Osteocyte (in vitro differentiated cells): Measurements from ENCODE around the gene GAP43. TPM values are rescaled to one million over a fixed set of nuclear protein-coding genes. Genes with fewer than 3 reads are reported as not detected.

Experiments used
- DNase-seq: peaks from one replicate; pipeline ENCODE4 v3.0.0; 2021; ENCODE audit warnings: mixed read lengths; ENCODE audit not compliant: unreplicated experiment; ENCODE audit errors: extremely low spot score
- H3K27ac Mint-ChIP-seq: one replicate; pipeline ENCODE4 v1.8.0; 2021; ENCODE audit warnings: mild to moderate bottlenecking, mixed read lengths; ENCODE audit not compliant: unreplicated experiment
- H3K27me3 Mint-ChIP-seq: one replicate; pipeline ENCODE4 v1.8.0; 2021; ENCODE audit warnings: mixed read lengths; ENCODE audit not compliant: unreplicated experiment
- H3K36me3 Mint-ChIP-seq: one replicate; pipeline ENCODE4 v1.8.0; 2021; ENCODE audit warnings: mixed read lengths; ENCODE audit not compliant: unreplicated experiment
- H3K4me1 Mint-ChIP-seq: one replicate; pipeline ENCODE4 v1.8.0; 2021; ENCODE audit warnings: mixed read lengths; ENCODE audit not compliant: unreplicated experiment
- H3K4me3 Mint-ChIP-seq: one replicate; pipeline ENCODE4 v1.8.0; 2021; ENCODE audit warnings: mild to moderate bottlenecking, moderate library complexity, mixed read lengths; ENCODE audit not compliant: unreplicated experiment
- H3K9me3 Mint-ChIP-seq: one replicate; pipeline ENCODE4 v1.8.0; 2021; ENCODE audit warnings: mixed read lengths; ENCODE audit not compliant: unreplicated experiment
- CTCF ChIP-seq: fragments of 200-600 bp; sonication (generic); IDR thresholded peaks from 2 replicates; pipeline ENCODE4 v1.5.0; 2021; ENCODE audit warnings: antibody characterized with exemption, mild to moderate bottlenecking, moderate library complexity
- long read RNA-seq: library from polyadenylated mRNA; unstranded; transcript quantifications from one replicate; pipeline ENCODE4 v2.0.0, GENCODE V29; 2021
- total RNA-seq: library from RNA; stranded (reverse); gene quantifications from 2 replicates; pipeline ENCODE4 v1.2.1, GENCODE V29; 2021

Gene GAP43
- total RNA-seq: 2.3 and 3.2 TPM in 2 replicates
- long read RNA-seq, transcript GAP43-201 (3 exons, 1,691 nt): major isoform, 6 of 6 reads
- long read RNA-seq, partial matches to known transcripts: 0 of 6 reads
- long read RNA-seq, other reads (novel, unspliced or antisense): 0 of 6 reads

- Mint-ChIP-seq H3K27me3 (peaks cover 29% of the 10 kb centered on the region), H3K27ac (peak within 1 kb of the TSS; percentile 5), H3K4me3 (peak within 1 kb of the TSS; percentile 75), H3K4me1 (peaks cover 15% of the 10 kb centered on the region), H3K9me3 (no peaks in the 10 kb centered on the region), H3K36me3 (no peaks in the 10 kb centered on the region)
- no peak for DNase-seq
- TF ChIP-seq CTCF: no peak
Measured at GRCh38 chr3:115623044-115623868, at the start of gene GAP43. Gene GAP43 (plus strand): TSS chr3:115623510. CDS start chr3:115623690, 180 bp downstream.

- H3K27me3 Mint-ChIP-seq: no peaks in the 10 kb centered on the region
- H3K4me3 Mint-ChIP-seq: no peak overlapping the region
- H3K36me3 Mint-ChIP-seq: no peaks in the 10 kb centered on the region
- peaks cover 56% of the 10 kb centered on the region for H3K4me1 Mint-ChIP-seq
- H3K9me3 Mint-ChIP-seq: no peaks in the 10 kb centered on the region
- peak overlapping the region; percentile 85 for H3K27ac Mint-ChIP-seq
- no peak for TF ChIP-seq CTCF
- DNase-seq: no peak
Measured at GRCh38 chr3:115576325-115576875, 46.9 kb upstream of the GAP43 start.

GRCh38 chr3:115577000-115577399 lies 46.3 kb upstream of the GAP43 start:
- Mint-ChIP-seq H3K9me3 (no peaks in the 10 kb centered on the region), H3K36me3 (no peaks in the 10 kb centered on the region), H3K27ac (peak overlapping the region; percentile 85), H3K4me1 (peaks cover 57% of the 10 kb centered on the region), H3K4me3 (no peak overlapping the region), H3K27me3 (no peaks in the 10 kb centered on the region)
- TF ChIP-seq CTCF: no peak
- no peak for DNase-seq

GRCh38 chr3:115578331-115578730 lies 45.0 kb upstream of the GAP43 start:
- Mint-ChIP-seq H3K36me3 (no peaks in the 10 kb centered on the region), H3K27ac (no peak overlapping the region), H3K27me3 (no peaks in the 10 kb centered on the region), H3K9me3 (peaks cover 6% of the 10 kb centered on the region), H3K4me3 (no peak overlapping the region), H3K4me1 (peaks cover 57% of the 10 kb centered on the region)
- no peak for DNase-seq
- TF ChIP-seq CTCF: no peak

GRCh38 chr3:115580566-115580965 lies 42.7 kb upstream of the GAP43 start:
- H3K27ac Mint-ChIP-seq: peak overlapping the region; percentile 70
- no peak overlapping the region for H3K4me3 Mint-ChIP-seq
- H3K27me3 Mint-ChIP-seq: no peaks in the 10 kb centered on the region
- no peak for DNase-seq
- no peaks in the 10 kb centered on the region for H3K36me3 Mint-ChIP-seq
- peaks cover 58% of the 10 kb centered on the region for H3K4me1 Mint-ChIP-seq
- TF ChIP-seq CTCF: no peak
- H3K9me3 Mint-ChIP-seq: peaks cover 6% of the 10 kb centered on the region
